GM19395 (cell line): ENCODE results near the gene ORMDL2.

Experiments
- ATAC-seq: cut with Tn5 transposase; IDR thresholded peaks from one replicate; pipeline ENCODE4 v1.9.1; 2021; ENCODE audit warnings: mild to moderate bottlenecking, moderate library complexity; ENCODE audit not compliant: unreplicated experiment

Gene ORMDL2, protein sequence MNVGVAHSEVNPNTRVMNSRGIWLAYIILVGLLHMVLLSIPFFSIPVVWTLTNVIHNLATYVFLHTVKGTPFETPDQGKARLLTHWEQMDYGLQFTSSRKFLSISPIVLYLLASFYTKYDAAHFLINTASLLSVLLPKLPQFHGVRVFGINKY

DNA sequence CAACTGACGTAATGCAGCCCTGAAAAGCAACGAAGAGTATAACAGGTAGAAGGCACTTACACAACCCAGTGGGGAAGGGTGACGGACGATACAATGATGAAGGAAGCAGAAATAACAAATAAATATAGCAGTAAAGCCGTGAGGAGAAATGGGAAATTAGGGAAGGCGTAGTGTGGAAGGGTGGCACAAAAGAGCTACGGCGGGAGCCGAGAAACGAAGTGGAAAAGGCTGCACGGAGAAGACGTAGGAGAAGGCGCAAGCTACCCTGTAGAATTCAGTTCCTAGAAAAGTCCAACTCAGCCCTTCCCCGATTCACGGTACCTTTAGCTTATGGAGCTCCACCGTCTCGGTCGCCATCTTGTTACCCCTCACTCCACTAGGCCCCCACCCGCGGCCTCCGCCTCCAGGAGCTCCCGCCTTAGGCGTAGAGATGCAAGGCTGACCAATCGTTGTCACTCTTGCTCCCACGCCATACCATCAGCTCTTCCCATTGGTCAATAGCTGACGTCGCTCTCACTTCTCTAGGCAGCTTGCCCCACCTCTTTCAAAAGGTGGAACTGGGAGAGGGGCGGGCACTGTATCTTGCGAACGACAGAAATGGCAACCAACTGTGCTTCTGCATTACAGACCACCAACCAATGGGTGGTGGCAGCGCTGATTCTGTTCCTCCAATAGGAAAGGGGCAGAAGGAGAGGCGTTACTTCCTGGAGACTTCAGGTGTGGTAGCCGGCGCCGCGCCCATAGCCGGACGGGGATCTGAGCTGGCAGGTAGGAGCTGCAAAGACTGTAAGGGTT lies at the start of gene ORMDL2, which contains the start of gene SARNP:
Gene ORMDL2, plus strand, starts transcription at position 697 of the 795 bp plus-strand sequence. CDS start 959 bp downstream, outside the sequence.
Gene SARNP, minus strand, starts transcription at position 380 of the 795 bp plus-strand sequence. Its CDS starts 23 bp downstream, at position 357.
- ATAC-seq: peak; percentile 98

DNA sequence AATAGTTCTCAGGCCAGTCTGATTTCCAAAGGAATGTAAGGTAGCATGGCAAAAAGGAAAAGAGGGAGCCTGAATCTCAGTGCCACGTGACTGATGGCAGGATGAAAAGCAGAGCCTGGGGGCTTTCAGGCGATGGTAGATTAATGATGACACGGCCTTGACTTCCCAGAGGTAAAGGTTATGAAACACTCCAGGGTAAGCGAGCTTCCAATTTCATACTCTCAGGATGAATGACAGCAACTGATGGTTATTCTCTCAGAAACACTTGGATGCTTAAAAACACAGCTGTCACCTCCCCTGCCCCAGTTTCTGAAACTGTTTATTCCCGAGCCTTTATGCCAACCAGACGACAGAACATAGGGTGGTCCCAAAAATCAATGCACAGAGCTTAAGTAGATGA lies 46.1 kb upstream of the ORMDL2 start:
- ATAC-seq: no peak

DNA sequence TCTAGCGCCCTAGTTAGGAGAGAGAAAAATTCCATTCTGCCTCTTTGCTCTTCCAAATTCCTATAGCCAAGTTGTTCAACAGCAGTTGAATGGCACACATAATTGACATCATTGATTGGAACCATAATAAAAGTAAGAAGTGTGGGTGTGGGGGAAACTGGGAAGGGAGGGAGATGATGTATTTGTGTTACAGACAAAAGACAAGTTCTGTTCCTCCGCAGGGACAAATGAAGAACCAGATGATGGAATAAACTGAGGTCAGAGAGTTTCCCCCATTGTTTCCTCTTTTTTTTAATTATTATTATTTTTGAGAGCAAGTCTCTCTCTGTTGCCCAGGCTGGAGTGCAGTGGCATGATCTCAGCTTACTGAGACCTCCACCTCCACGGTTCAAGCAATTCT lies 40.0 kb upstream of the ORMDL2 start:
- no peak for ATAC-seq

DNA sequence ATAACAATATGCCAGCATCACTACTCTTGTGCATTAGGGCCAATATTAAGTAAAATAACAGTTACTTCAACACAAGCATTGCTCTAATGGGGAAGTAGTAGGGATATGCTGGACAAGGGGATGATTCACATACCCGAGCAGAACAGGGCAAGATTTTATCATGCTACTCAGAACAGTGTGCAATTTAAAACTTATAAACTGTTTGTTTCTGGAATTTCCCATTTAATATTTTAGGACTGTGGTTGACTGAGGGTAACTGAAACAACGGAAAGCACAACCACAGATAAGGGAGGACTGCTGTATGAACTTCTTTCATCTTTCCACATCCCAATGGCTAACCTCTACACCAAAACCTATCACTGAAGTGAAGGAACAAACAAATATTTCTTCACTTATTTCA lies 37.2 kb upstream of the ORMDL2 start:
- ATAC-seq: no peak

DNA sequence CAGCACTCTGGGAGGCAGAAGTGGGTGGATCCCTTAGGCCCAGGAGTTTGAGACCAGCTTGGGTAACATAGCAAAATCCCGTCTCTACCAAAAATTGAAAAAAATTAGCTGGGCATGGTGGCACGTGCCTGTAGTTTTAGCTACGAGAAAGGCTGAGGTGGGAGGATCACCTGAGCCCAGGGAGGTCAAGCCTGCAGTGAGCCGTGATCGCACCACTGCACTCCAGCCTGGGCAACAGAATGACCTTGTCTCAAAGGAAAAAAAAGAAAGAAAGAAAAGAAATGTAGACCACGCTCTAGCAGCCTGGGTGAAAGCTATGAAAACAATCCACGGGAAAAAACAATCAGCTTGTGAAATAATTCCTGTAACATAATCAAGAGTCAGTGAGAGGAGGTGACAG lies 29.3 kb upstream of the ORMDL2 start:
- ATAC-seq: no peak

DNA sequence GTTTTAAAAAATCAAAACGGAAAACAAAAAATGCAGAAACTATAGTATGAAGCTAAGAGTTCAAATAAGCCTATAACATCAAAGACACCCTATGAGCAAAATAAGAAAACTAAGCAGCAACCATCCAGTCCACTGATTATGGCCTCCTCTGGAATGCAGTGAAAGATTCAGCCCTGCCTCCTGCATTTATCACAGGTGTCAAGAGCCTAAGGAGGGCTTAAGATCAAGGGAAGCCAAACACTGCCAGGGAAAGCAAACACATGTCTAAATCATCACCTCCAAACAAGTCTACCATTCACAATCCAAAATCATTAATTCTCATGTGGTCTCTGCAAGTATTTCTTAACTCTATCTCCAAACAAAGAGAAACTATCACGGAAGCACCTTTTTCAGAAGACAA lies 28.7 kb upstream of the ORMDL2 start:
- ATAC-seq: no peak

DNA sequence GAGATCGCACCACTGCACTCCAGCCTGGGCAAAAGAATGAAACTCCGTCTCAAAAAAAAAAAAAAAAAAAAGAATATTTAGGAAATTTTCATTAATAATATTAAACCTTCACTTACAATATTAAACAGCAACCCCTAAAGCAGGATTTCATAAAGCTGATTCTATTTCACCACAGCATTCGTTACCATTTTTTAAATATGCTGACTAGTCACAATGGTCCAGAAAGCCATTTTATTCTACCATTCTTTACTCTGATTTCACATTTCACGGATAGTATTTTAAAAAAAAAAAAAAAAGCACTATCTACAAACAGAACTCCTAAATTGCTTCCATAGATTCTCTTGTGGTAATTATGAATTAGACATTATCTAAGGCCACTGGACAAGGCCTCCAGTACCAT lies 27.9 kb upstream of the ORMDL2 start:
- no peak for ATAC-seq

DNA sequence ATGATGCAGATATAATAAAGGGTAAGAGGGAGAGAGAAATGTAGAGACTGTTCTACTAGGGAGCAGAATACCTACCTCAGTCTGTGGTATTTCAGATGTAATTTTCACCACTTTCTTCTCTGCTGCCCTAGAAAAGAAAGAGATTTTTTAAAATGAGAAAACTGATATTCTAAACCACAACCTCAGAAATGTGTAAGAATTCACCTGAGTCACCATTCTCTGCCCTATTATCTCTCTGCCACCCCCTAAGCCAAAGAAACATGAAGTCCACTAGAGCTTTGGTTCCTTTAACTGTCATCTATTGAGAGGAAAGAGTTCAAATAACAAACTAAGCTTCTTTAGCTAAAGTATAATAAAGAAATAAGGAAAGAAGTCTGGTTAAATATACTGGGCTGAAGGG lies 21.9 kb upstream of the ORMDL2 start:
- no peak for ATAC-seq

DNA sequence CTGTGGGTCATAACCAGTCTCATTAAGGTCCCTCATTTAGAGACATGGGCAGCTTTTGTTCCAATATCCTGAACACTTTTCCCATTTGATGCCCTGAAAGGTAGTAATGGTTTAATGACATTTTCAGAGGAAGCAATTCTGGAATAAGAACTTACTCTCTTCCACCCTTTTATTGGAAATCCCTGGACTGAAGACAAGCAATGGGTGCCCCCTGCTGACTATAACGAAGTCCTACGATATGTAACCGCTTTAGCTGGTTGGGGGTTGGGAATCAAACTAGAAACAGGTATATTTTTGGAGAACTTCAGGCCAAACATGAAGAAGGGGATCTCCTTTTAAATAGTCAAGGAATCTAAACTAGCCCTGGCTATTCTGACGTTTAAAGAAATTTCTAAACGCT lies 20.8 kb upstream of the ORMDL2 start:
- no peak for ATAC-seq

DNA sequence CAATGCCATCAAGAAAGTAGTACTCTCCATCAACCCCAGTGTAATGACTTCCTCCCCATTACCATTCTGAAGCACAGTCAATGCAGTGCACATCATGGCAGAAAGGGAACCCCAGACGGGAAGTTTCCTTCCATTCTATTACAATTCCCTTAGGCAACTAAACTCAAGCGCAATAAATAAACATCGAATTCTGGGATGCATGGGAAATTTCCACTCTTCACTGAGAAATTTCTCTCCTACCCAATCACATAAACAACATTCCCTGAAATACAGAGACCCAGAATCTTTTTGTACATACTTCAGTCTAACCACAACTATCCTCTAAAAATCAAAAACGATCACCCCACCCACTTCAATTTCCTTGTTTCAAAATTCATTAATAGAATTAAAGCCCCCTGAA lies 20.3 kb upstream of the ORMDL2 start:
- no peak for ATAC-seq

DNA sequence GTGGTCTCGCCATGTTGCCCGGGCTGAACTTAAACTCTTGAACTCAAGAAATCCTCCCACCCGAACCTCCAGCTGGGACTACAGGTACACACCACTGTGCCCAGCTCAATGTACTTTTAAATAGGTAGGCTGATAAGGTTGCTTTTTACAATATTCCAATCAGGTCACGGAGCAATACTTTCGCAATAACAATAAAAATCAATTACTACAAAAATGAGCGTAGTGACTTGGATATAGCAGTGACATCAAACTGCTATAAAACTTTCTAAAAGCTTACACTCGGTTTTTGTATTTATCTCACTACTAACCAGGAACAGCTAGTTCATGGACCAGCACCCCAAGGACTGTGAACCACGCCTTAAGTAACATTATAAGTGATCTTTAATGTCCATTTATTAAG lies 10.9 kb upstream of the ORMDL2 start:
- no peak for ATAC-seq

DNA sequence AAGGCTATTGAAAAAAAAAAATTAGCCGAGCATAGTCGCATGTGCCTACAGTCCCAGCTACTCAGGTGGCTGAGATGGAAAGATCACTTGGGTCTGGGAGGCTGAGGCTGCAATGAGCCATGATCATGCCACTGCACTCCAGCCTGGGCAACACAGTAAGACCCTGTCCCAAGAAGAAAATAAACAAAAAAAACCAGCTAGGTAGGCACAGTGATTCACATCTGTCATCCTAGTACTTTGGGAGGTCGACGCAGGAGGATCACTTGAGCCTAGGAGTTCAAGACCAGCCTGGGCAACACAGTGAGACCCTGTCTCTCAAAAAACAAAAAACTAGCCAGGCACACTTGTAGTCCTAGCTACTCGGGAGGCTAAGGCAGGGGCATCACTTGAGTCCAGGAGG lies 8.6 kb upstream of the ORMDL2 start:
- ATAC-seq: no peak

DNA sequence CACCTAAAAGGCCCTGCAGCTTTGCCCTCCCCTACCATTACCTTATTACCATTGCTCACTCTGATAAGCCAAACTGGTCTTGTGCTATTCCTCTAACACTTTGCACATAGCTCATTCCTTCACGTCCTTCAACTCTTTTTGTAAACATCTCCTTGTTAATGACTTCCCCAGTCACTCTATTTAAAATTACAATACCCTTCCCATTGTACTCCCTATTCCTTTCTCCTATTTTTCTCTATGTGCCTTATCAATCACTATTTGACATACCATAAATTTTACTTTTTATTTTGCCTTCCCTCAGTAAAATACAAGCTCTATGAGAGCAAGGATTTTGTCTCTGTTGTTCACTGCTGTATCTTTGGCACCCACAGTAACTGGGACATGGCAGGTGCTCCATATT lies 5.8 kb upstream of the ORMDL2 start:
- ATAC-seq: no peak

DNA sequence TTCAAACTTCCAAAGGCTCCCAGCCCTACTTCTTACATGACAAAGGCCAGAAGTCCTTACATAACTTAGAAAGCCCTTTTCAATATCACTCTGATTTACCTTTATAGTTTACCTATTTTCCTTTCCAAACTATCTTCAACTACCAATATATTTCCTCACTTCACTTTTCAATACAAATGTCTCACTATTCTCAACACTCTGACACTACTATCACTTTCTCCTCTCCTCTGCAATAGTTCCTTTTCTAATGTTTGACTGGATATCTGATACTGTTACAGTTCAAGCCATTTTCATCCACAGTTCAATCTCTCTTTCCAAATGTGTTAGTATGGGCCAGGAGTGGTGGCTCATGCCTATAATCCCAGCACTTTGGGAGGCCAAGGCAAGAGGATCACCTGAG lies 3.6 kb upstream of the ORMDL2 start:
- no peak for ATAC-seq

DNA sequence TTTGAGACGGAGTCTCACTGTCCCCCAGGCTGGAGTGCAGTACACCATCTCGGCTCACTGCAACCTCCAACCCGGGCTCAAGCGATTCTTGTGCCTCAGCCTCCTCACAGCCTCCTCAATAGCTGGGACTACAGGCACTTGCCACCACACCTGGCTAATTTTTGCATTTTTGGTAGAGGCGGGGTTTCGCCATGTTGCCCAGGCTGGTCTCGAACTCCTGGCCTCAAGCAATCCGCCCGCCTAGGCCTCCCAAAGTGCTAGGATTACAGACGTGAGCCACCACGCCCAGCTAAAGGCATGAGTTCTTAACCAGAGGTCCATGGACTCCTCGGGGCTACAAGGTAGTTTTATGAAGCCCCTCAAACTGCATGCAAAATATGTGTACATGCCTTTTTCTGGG lies 2.4 kb upstream of the ORMDL2 start:
- ATAC-seq: no peak

DNA sequence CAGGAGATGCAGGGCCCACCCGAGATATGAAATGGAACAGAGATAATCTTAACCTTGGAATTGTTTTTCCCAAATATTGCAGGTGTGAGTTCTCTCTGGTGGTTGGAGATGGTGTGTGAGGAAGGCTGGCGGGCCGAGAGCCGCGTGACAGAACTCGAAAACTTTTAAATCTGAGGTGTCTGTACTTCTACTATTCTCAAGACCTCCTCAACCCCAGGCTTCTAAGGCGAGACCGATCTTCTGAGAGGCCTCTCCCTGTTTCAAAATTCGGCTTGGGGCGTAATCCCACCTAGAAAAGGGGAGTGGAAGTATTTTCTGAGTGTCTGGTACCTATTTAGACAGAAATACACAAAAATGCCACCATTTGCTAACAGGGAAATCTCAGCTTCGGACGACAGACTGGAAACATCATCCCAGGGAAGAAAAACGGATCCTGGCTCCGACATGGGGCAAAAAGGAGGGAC lies 928 bp upstream of the ORMDL2 start:
- no peak for ATAC-seq

DNA sequence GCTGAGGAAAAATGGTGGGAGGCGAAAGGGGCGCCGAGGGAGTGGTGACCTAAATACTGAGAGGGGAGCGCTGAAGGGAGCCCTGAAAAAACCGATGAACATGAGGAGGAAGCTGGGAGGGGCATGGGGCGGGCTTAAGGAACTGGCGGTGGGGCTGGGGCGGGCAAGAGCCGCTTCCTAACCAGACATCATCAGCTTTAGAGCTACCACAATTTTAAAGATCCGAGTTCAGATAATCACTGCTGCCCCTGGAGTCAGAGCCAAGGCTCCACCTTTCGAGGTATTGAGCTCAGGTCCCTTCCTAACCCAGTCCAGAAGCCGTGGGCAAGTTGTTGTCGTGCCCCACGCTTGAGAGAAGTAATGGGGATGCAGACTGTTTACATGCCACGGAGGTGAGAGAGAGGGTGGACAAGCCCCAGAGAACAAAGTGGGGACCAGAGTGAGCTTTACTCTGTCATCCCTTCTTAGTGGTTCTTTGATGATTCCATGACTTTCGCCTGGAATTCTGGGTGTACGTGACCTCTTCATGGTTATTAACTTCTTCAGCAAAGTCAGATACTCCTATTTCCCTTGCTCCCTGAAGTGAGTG lies 393 bp downstream of the ORMDL2 start:
- ATAC-seq: peak; percentile 28

DNA sequence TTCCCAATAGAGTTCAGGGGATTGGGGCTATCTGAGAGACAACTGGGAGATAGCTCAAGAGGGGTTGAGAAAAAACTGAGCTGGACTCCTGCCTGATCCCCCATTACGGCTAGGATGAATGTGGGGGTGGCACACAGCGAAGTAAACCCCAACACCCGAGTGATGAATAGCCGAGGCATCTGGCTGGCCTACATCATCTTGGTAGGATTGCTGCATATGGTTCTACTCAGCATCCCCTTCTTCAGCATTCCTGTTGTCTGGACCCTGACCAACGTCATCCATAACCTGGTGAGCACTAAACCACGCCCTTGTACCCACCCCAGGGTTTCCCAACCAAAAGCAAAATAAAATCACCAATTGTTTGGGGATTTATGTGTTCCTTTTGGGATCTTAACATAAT lies 1.0 kb downstream of the ORMDL2 start:
- ATAC-seq: no peak

DNA sequence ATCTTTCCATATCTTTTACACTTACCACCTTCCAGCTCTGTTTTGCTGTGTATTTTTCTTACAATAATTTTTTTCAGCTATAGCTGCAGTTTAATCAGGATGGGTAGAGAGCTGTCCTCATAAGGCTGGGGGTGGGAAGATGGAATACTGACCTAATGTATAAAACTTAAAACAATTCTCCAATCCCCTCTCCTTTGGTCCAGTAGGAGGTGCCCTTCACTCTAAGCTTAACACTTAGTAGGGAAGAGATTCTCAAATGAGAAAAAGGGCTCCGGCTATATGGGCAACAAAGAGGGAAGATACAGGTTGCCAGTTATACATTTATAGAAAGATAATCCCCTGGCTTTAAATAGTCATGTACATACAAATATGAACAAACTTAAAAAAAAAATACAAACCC lies 2.8 kb downstream of the ORMDL2 start:
- ATAC-seq: no peak

DNA sequence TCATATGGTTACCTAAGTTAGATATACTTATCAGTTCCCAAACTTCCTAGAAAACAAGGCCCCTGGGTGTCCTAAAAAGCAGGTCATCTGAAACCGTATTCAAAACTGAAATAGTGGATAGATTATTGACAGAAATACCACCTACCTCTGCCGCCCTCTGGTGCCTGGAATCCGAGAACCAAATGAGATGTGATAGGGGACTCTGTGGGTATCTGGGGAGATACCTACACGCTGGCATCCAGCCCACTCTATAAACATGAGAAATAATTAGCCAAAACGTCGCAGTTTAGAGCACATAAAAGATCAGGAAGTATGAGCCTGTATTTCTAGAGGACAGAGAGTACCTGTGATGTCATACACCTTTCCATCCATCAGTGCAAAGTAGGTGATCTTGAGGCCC lies 4.4 kb downstream of the ORMDL2 start:
- ATAC-seq: no peak

DNA sequence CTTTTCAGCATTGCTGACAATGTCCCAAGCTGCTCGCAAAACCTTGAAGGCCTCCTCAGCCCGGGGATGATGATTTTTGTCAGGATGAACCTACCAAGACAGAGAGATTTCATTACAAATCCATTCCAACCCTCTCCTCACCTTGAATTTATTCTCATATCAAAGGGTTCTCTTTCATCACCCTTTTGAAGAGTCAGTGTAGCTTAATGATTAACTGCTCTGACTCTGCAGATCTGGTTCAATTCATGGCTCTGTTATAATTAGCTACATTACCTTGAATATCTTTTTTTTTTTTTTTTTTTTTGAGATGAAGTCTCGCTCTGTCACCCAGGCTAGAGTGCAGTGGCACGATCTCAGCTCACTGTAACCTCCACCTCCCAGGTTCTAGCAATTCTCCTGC lies 5.6 kb downstream of the ORMDL2 start:
- ATAC-seq: no peak

DNA sequence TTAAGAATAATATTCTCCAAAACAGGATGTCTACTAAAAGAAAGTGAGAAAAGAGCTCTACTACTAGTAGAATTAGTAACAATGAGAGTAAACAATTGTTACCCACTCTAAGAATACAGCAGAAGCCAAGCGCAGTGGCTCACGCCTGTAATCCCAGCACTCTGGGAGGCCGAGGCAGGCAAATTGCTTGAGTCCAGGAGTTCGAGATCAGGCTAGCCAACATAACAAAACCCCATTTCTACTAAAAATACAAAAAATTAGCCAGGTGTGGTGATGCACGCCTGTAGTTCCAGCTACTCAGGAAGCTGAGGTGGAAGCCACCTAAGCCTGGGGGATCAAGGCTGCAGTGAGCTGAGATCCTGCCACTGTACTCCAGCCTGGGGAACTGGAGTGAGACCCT lies 6.9 kb downstream of the ORMDL2 start:
- no peak for ATAC-seq
